Choroid plexus epithelial cell (primary cell): ENCODE data around the gene FKBP11.

Experiments used
- DNase-seq: peaks from one replicate; pipeline ENCODE4 v3.0.0-alpha.2; 2010; ENCODE audit warnings: low read depth
- H3K4me3 ChIP-seq: 2 replicates; pipeline ENCODE4 v1.5.1; 2011; ENCODE audit warnings: low read depth, mild to moderate bottlenecking, control low read depth, low read length, moderate library complexity
- TF ChIP-seq, protein P1 (sequence below): conservative IDR thresholded peaks from 2 replicates; pipeline ENCODE4 v1.5.1; 2011; ENCODE audit warnings: low read depth, mild to moderate bottlenecking, control low read depth, inconsistent platforms, low read length, moderate library complexity

Gene FKBP11

DNA sequence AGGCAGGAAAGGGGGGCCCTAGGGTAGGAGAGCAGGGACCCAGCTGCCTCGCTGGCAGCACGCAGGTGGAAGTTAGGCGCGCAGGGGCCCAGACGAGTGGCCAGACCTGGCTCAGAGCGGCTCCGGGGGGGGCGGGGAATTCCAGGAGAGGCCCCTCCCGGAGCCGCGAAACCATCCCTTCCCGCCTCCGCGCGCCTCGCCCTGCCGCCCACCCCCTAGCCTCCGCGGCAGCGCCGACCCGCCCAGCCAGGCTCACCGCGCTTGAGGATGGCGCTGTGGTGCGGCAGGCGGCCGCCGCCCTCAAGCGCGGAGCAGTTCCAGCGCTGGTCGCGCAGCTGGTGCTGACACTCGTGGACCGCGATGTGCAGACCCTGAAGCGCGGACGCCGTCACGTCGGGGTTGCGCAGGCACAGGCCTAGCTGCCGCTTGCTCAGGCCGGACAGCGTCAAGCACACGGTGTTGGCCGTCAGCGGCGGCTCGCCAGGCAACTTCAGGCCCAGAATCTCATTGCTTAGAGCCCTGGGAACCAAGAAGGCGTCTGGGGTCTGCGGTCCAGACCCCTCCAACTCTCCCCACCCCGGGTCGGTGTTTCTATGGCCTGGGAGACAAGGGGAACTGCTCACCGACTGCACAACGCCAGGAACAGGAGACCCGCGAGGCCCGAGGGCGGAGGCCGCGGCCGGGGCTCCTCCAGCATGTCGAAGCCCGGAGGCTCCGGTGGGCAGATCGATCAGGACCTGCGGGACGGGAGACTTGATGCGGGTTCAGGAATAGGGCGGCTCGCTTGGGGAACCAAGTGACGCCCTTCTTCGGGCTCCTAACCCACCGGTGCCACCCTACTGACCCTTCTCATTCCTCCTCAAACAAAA lies 44.8 kb upstream of the FKBP11 start:
- peak overlapping the region; percentile 26 for H3K4me3 ChIP-seq
- no peak for DNase-seq
- TF ChIP-seq, protein P1, sequence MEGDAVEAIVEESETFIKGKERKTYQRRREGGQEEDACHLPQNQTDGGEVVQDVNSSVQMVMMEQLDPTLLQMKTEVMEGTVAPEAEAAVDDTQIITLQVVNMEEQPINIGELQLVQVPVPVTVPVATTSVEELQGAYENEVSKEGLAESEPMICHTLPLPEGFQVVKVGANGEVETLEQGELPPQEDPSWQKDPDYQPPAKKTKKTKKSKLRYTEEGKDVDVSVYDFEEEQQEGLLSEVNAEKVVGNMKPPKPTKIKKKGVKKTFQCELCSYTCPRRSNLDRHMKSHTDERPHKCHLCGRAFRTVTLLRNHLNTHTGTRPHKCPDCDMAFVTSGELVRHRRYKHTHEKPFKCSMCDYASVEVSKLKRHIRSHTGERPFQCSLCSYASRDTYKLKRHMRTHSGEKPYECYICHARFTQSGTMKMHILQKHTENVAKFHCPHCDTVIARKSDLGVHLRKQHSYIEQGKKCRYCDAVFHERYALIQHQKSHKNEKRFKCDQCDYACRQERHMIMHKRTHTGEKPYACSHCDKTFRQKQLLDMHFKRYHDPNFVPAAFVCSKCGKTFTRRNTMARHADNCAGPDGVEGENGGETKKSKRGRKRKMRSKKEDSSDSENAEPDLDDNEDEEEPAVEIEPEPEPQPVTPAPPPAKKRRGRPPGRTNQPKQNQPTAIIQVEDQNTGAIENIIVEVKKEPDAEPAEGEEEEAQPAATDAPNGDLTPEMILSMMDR, result no peak

DNA sequence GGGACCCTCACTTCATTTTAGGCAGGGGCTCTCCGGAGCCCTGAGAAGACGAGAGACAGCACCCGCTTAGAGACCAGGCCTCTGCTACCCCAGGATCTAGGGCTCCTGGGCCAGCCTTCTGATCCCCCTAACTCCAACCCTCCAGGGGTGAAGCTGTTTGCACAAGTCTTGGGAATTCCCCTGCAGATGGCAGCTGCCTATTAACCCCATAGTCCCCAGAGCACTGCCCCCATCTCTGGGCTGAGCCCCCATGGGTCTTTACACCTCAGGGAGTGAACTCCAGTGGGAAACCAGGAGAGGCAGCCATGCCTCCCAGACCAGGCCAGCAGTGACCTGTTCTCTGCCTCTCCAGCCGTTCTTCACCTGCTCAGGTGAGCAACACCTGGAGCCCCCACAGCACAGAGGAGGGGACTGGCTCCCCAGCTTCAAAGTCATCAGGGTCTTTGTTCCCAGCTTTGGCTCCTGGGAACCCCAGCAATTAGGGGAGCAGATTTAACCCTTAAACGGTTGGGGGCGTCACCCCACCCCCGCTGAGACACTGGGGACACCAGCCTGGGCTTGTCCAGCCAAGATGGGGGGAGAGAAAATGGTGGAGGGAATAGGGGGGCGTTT lies 44.0 kb upstream of the FKBP11 start:
- no peak overlapping the region for H3K4me3 ChIP-seq
- TF ChIP-seq, protein P1, result no peak
- DNase-seq, result no peak

DNA sequence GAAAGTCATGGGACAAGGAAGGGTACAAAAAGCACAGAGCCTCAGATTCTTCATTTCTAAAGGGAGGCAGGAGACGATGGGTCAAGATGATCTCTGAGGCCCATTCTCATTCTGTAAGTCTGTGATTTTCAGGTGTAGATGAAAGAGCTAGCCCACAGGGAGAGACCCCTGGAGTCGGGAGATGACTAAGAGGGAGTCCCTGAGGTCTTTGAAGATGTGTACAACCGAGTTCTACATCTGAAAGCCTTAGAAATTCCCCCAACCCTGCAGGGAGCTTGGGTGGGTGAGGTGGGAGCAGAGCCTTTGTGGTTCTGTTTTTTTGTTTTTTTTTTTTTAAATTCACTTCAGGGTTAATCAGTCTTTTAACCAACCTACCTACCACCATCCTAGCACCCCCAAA lies 43.2 kb upstream of the FKBP11 start:
- no peak overlapping the region for H3K4me3 ChIP-seq
- TF ChIP-seq, protein P1, result no peak
- no peak for DNase-seq

DNA sequence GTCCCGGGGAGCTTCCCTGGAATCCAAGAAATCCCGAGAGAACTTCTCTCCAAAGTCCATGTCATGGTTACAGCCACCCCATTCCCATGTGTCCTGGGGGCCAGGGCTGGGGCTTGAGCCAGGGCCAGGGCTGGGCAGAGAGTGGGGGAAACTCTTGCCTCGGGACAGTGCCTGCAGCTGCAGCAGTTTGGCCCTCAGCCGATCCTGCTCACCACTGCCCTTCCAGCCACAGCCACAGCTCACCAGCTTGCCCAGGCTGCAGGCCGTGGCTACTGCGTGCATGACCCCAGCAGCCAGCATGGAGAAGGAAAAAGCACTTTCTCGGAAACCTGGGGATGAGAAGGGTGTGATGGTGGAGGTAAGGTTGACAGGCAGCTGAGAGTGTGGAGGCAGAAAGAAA lies 42.7 kb upstream of the FKBP11 start:
- TF ChIP-seq, protein P1, result no peak

DNA sequence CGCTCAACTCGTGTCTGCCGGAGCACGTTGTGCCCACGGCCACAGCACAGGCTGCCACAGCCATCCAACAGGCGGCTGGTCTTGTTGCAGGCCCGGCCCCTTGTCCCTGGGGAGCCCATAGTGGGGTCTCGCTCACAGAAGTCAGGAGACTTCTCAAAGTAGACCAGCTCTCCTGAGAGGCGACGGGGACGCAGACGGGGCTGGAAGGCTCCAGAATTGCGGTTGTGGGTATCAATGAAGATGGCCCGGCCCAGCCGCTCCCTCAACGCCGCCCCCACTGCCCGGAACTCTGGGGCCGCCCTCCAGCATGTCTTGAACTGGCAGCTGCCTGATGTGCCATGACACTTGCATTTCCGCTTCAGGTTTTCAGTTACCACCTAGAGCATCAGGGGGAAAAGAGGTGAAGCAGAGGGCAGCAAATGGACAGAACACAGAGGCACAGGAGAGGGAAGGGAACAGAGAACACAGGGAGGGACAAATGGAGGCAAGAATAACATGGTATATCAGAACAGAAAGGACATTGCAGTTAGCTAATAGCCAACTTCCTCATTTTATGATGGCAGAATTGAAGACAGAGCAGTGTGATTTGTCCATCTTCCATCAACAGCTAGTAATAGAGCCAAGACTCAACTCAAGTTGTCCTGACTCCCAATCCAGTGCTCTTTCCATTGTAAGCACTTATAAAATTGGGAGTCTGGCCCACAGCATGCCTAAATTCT lies 41.0 kb upstream of the FKBP11 start:
- TF ChIP-seq, protein P1, result no peak
- DNase-seq, result no peak
- no peak overlapping the region for H3K4me3 ChIP-seq

More for the DNA sequence above, 42.7 kb upstream of the FKBP11 start:
- DNase-seq, result no peak
- H3K4me3 ChIP-seq, result no peak overlapping the region

DNA sequence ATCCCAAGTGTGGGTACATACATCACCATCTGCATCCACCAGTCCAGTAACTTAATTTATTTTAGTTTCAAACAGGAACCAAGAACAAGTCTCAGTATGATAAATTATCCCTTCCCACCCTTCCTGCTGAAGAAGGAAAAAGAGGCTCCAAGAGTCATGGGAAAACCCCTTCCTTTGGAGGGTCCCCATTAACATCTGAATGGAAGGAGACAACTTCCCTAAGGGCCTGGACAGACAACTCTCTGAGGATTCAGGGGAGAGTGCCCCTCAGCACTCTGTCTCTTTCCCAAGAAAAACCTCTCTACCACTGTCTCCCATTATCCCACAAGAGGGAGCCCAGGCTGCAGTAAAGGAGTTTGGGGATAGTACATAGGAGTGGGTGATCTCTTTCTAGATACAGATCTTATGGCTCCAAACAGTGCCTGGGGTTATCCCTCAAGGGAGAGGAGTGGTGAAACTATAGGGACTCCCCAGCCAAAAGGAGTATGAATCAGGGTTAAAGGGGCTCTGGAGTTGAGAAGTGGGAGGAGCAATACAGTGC lies 40.1 kb upstream of the FKBP11 start:
- DNase-seq, result peak; percentile 47
- TF ChIP-seq, protein P1, result peak; percentile 63
- no peak overlapping the region for H3K4me3 ChIP-seq
